DOHH2 (cell line): ENCODE results near the gene USP16.

ENCODE experiments used
- EZH2phosphoT487 ChIP-seq: fragments of 200-600 bp; sonication (generic); IDR thresholded peaks from 2 replicates; pipeline ENCODE4 v1.6.1; 2017; ENCODE audit warnings: borderline replicate concordance, mild to moderate bottlenecking, antibody characterized with exemption, low read length, moderate library complexity, mixed read lengths
- TF ChIP-seq, protein P1 (sequence below): fragments of 200-600 bp; sonication (generic); IDR thresholded peaks from one replicate; pipeline ENCODE4 v1.5.1; 2014; ENCODE audit warnings: antibody characterized with exemption, mild to moderate bottlenecking, low read depth, low read length; ENCODE audit not compliant: poor library complexity, severe bottlenecking

DNA sequence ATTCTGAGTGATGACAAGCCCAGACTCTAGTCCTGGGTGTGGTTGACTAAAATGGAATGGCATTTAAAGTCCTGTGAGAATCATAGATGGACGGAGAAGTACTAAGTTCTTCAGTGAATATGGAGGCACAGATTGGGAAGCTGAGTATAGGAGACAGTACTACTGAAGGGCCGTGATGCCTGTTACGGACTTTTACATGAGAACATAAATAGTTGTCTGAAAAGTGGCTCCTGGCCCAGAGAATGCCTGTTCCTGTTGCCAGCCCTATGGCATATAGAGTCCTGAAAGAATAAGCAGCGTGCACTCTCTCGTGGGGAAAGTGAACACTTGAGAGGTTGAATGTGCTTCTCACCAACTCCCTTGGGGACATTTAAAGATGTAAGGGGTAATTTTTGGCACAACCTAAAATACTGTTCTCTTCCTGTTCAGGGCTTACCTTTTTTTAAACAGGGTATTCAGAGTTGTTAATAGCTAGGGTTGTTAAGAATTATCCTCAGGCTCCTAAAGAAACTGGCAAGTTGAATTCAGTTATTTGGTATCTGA, 28.6 kb downstream of the USP16 start:
- TF ChIP-seq, protein P1, sequence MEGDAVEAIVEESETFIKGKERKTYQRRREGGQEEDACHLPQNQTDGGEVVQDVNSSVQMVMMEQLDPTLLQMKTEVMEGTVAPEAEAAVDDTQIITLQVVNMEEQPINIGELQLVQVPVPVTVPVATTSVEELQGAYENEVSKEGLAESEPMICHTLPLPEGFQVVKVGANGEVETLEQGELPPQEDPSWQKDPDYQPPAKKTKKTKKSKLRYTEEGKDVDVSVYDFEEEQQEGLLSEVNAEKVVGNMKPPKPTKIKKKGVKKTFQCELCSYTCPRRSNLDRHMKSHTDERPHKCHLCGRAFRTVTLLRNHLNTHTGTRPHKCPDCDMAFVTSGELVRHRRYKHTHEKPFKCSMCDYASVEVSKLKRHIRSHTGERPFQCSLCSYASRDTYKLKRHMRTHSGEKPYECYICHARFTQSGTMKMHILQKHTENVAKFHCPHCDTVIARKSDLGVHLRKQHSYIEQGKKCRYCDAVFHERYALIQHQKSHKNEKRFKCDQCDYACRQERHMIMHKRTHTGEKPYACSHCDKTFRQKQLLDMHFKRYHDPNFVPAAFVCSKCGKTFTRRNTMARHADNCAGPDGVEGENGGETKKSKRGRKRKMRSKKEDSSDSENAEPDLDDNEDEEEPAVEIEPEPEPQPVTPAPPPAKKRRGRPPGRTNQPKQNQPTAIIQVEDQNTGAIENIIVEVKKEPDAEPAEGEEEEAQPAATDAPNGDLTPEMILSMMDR, result no peak
- no peak for TF ChIP-seq EZH2phosphoT487
